HCT116 (cell line): ENCODE results near the gene SQSTM1. TPM values are rescaled to one million over a fixed set of nuclear protein-coding genes. Genes with fewer than 3 reads are reported as not detected.

Source experiments
- ATAC-seq: fragments of 200-7000 bp; cut with Tn5 transposase; 2 replicates; pipeline ENCODE4 v1.9.1; 2020; ENCODE audit warnings: mild to moderate bottlenecking, moderate library complexity
- BruUV-seq: library from RNA; stranded (reverse); fragments of 400-500 nt; replicated peaks from 2 replicates; lab custom pipeline; 2021; lab: Mats Ljungman, UMichigan
- CTCF ChIA-PET: fragments of 300-600 bp; sonication (Branson Sonifier 250); formaldehyde crosslinking; loops from one replicate; lab custom pipeline; 2021; ENCODE audit warnings: antibody characterized with exemption; lab: Charles Lee
- POLR2A ChIA-PET: fragments of 300-600, 350-600 bp; sonication (Branson Sonifier 250); formaldehyde crosslinking; loops from one replicate; lab custom pipeline; 2021; ENCODE audit warnings: antibody characterized with exemption; lab: Charles Lee
- RAD21 ChIA-PET, 2 experiments: fragments of 300-600 bp; sonication (Branson Sonifier 250); formaldehyde crosslinking; loops; one replicate each; lab custom pipeline; 2023; ENCODE audit warnings: low total read pairs in 2 of 2; ENCODE audit not compliant: uncharacterized antibody in 2 of 2, unreplicated experiment in 2 of 2, low non-redundant PET in 1 of 2; lab: Charles Lee
- DNase-seq: peaks from one replicate; pipeline ENCODE4 v3.0.0-alpha.2; 2010; ENCODE audit warnings: low read depth, low spot score
- H2AFZ ChIP-seq: fragments of 200-600 bp; shearing (Covaris generic), sonication (generic); 2 replicates; pipeline ENCODE4 v1.6.1; 2017; ENCODE audit warnings: low read depth, mixed run types, mixed read lengths, antibody characterized with exemption, low read length; ENCODE audit not compliant: poor library complexity, severe bottlenecking
- H3K27ac ChIP-seq: 2 replicates; pipeline ENCODE4 v1.5.1; 2012; ENCODE audit warnings: low read depth, low read length
- H3K27me3 ChIP-seq: fragments of 200-600 bp; sonication (generic); 2 replicates; pipeline ENCODE4 v1.6.1; 2016; ENCODE audit warnings: mixed run types, low read length, mixed read lengths; ENCODE audit not compliant: insufficient read depth
- H3K36me3 ChIP-seq, 2 experiments: fragments of 200-500 bp in 1 of 2; fragments of 200-600 bp in 1 of 2; sonication (Bioruptor generic) in 1 of 2; sonication (generic) in 1 of 2; 2 replicates each; pipeline versions ENCODE4 v1.5.1 to v1.6.1; 2014 to 2016; ENCODE audit warnings: low read length in 2 of 2, inconsistent platforms in 1 of 2, mixed read lengths in 1 of 2, mixed run types in 1 of 2; ENCODE audit not compliant: insufficient read depth in 2 of 2, control insufficient read depth in 1 of 2
- H3K4me1 ChIP-seq, 2 experiments: fragments of 200-600 bp in 1 of 2; sonication (generic) in 1 of 2; 2 replicates each; pipeline versions ENCODE4 v1.5.1 to v1.6.1; 2012 to 2017; ENCODE audit warnings: low read length in 2 of 2, inconsistent platforms in 1 of 2, mild to moderate bottlenecking in 1 of 2, mixed read lengths in 1 of 2, mixed run types in 1 of 2, moderate library complexity in 1 of 2; ENCODE audit not compliant: insufficient read depth in 2 of 2, control insufficient read depth in 1 of 2
- H3K4me2 ChIP-seq: fragments of 200-600 bp; sonication (generic); 2 replicates; pipeline ENCODE4 v1.6.1; 2017; ENCODE audit warnings: mixed run types, low read length, mixed read lengths
- H3K4me3 ChIP-seq, 2 experiments: fragments of 200-600 bp in 1 of 2; sonication (generic) in 1 of 2; replicated peaks in 1 of 2; 2 replicates each; pipeline ENCODE4 v1.5.1; 2011 to 2016; ENCODE audit warnings: low read length in 2 of 2, control low read depth in 1 of 2, low read depth in 1 of 2, mild to moderate bottlenecking in 1 of 2, mixed read lengths in 1 of 2, mixed run types in 1 of 2
- H3K79me2 ChIP-seq: fragments of 200-600 bp; sonication (generic); 2 replicates; pipeline ENCODE4 v1.6.1; 2017; ENCODE audit warnings: mild to moderate bottlenecking, mixed run types, low read length, moderate library complexity, mixed read lengths; ENCODE audit not compliant: insufficient read depth
- H3K9ac ChIP-seq: fragments of 200-600 bp; sonication (generic); 2 replicates; pipeline ENCODE4 v1.6.1; 2016; ENCODE audit warnings: low read length, mixed read lengths
- H3K9me2 ChIP-seq: fragments of 200-600 bp; sonication (generic), shearing (Covaris generic); 2 replicates; pipeline ENCODE4 v1.6.1; 2017; ENCODE audit warnings: mixed run types, mild to moderate bottlenecking, moderate library complexity; ENCODE audit not compliant: insufficient read depth
- H3K9me3 ChIP-seq, 2 experiments: fragments of 200-500 bp in 1 of 2; fragments of 200-600 bp in 1 of 2; sonication (Bioruptor generic) in 1 of 2; sonication (generic) in 1 of 2; 2 replicates each; pipeline ENCODE4 v1.6.1; 2014 to 2017; ENCODE audit warnings: low read length in 2 of 2, mixed read lengths in 2 of 2, inconsistent platforms in 1 of 2, low read depth in 1 of 2, mild to moderate bottlenecking in 1 of 2, mixed run types in 1 of 2, moderate library complexity in 1 of 2; ENCODE audit not compliant: control insufficient read depth in 1 of 2, insufficient read depth in 1 of 2
- H4K20me1 ChIP-seq: fragments of 200-600 bp; sonication (generic), shearing (Covaris generic); 2 replicates; pipeline ENCODE4 v1.6.1; 2017; ENCODE audit warnings: mixed run types, mild to moderate bottlenecking, moderate library complexity; ENCODE audit not compliant: insufficient read depth
- EZH2phosphoT487 ChIP-seq: fragments of 200-600 bp; IDR thresholded peaks from 2 replicates; pipeline ENCODE4 v1.6.1; 2018; ENCODE audit warnings: antibody characterized with exemption, borderline replicate concordance
- SP1 ChIP-seq: IDR thresholded peaks from 2 replicates; pipeline ENCODE4 v1.6.1; 2012; ENCODE audit warnings: low read depth
- intact Hi-C: fragments of 100-400 bp; cut with micrococcal nuclease; formaldehyde crosslinking; loops from 2 replicates; pipeline ENCODE4 v1.10.0; 2022
- total RNA-seq: library from RNA; stranded (reverse); gene quantifications from one replicate; pipeline ENCODE4 v1.2.1, GENCODE V29; 2021; ENCODE audit not compliant: unreplicated experiment
- TF ChIP-seq, protein P1 (sequence below): IDR thresholded peaks from 2 replicates; pipeline ENCODE4 v1.6.1; 2012; ENCODE audit warnings: low read depth

The SQSTM1 gene
- total RNA-seq, 1 experiment from 2014 or later: 299 TPM

DNA sequence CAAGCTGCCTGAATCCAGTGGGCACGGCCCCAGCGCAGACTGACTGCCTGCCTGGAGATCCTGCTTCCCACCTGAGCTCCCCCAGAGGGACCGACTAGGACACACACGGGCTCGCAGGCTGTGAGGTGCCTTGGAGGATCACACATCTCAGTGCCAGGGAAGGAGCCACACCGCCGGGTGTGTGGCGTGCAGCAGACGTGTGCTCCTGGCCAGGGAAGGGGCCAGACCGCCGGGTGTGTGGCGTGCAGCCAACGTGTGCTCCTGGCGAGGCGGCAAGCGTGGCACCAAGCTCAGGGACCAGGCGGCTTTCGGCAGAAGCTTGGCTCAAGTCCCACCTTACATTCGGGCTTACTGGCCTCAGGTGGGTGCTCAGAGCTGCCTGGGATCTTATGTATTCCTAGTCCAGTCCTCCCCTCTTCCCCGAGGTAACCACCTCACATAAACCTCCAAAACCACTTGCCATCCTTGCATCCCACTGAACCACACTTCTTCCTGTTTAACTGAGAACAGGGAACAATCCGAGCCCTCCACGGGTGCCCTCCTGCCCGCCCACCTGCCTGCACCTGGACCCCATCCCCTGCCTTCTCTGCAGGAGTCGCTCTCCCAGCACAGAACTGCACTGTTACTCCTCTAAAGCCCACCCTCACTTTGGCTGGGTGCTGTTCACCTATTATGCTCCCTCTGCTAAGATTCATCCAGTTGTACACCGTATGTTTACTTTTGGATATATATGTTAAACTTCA is 60.3 kb downstream of the SQSTM1 start:
- CTCF ChIA-PET: no interaction called here
- BruUV-seq: no TSS peak

More for the DNA sequence above, 60.3 kb downstream of the SQSTM1 start:
- H3K4me1 ChIP-seq: no peaks in the 10 kb centered on the region
- no peak for TF ChIP-seq EZH2phosphoT487
- TF ChIP-seq SP1: no peak
- TF ChIP-seq, protein P1, sequence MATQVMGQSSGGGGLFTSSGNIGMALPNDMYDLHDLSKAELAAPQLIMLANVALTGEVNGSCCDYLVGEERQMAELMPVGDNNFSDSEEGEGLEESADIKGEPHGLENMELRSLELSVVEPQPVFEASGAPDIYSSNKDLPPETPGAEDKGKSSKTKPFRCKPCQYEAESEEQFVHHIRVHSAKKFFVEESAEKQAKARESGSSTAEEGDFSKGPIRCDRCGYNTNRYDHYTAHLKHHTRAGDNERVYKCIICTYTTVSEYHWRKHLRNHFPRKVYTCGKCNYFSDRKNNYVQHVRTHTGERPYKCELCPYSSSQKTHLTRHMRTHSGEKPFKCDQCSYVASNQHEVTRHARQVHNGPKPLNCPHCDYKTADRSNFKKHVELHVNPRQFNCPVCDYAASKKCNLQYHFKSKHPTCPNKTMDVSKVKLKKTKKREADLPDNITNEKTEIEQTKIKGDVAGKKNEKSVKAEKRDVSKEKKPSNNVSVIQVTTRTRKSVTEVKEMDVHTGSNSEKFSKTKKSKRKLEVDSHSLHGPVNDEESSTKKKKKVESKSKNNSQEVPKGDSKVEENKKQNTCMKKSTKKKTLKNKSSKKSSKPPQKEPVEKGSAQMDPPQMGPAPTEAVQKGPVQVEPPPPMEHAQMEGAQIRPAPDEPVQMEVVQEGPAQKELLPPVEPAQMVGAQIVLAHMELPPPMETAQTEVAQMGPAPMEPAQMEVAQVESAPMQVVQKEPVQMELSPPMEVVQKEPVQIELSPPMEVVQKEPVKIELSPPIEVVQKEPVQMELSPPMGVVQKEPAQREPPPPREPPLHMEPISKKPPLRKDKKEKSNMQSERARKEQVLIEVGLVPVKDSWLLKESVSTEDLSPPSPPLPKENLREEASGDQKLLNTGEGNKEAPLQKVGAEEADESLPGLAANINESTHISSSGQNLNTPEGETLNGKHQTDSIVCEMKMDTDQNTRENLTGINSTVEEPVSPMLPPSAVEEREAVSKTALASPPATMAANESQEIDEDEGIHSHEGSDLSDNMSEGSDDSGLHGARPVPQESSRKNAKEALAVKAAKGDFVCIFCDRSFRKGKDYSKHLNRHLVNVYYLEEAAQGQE: no peak
- TF ChIP-seq, all 23 proteins: peak for 0
- peaks cover 32 to 44% of the 10 kb centered on the region in 2 experiments for H3K36me3 ChIP-seq
- no peak overlapping the region for H3K9ac ChIP-seq
- ChIA-PET POLR2A (no interaction called here), RAD21 (no interaction called here)
- H2AFZ ChIP-seq: no peak overlapping the region
- peaks cover 18 to 19% of the 10 kb centered on the region in 2 experiments; a peak in 3 of 4 replicates for H3K9me3 ChIP-seq
- H3K4me2 ChIP-seq: no peak overlapping the region
- no peaks in the 10 kb centered on the region for H3K79me2 ChIP-seq
- DNase-seq (no peak), ATAC-seq (no peak)
- no peaks in the 10 kb centered on the region for H3K27me3 ChIP-seq
- no peaks in the 10 kb centered on the region for H4K20me1 ChIP-seq
- no peaks in the 10 kb centered on the region for H3K9me2 ChIP-seq
- no peak overlapping the region for H3K27ac ChIP-seq
- no peak overlapping the region for H3K4me3 ChIP-seq
- intact Hi-C loops: no loop called here
